Breast epithelium (tissue), 3 donors: ENCODE data around the gene ART5.

ENCODE experiments used
- CTCF ChIP-seq, 3 donors: fragments of 450-650 bp; IDR thresholded peaks; one replicate each; pipeline ENCODE4 v1.5.1; 2016 to 2017; ENCODE audit warnings: antibody characterized with exemption in 3 of 3, mild to moderate bottlenecking in 3 of 3, moderate library complexity in 3 of 3
- POLR2AphosphoS5 ChIP-seq, 3 donors: sonication (generic); formaldehyde crosslinking; IDR thresholded peaks; one replicate each; pipeline ENCODE4 v1.6.1; 2017; ENCODE audit warnings: antibody characterized with exemption in 3 of 3

GRCh38 chr11:3623121-3623520, 18.7 kb downstream of the ART5 start:
- TF ChIP-seq CTCF (IDR thresholded peaks at IDR 0.05) (no peak), POLR2AphosphoS5 (IDR thresholded peaks at IDR 0.05) (no peak)
